Activated T-cell treated with anti-CD3 and anti-CD28 coated beads for 48 hours (primary cell): Measurements from ENCODE around the gene ARHGAP40.

Experiments
- DNase-seq: peaks from one replicate; pipeline ENCODE4 v3.0.0-alpha.2; 2020; ENCODE audit warnings: low read depth

ARHGAP40 gene

GRCh38 chr20:38651562-38651961 lies 50.0 kb downstream of the ARHGAP40 start:
- DNase-seq = no peak

- DNase-seq = no peak
These were observed 51.4 kb downstream of the ARHGAP40 start for GRCh38 chr20:38652995-38653394.

GRCh38 chr20:38657390-38657789 lies 55.8 kb downstream of the ARHGAP40 start:
- no peak for DNase-seq

- DNase-seq = no peak
These were observed 57.4 kb downstream of the ARHGAP40 start for GRCh38 chr20:38658879-38659596.

GRCh38 chr20:38659597-38659880 lies 57.9 kb downstream of the ARHGAP40 start:
- no peak for DNase-seq

- DNase-seq = no peak
These were observed 58.8 kb downstream of the ARHGAP40 start for GRCh38 chr20:38660429-38660828.

- DNase-seq = no peak
These were observed 62.1 kb downstream of the ARHGAP40 start for GRCh38 chr20:38663660-38664059.

GRCh38 chr20:38664284-38664683 lies 62.7 kb downstream of the ARHGAP40 start:
- DNase-seq = no peak

- DNase-seq = no peak
These were observed 63.5 kb downstream of the ARHGAP40 start for GRCh38 chr20:38665094-38665493.

- DNase-seq = no peak
These were observed 64.1 kb downstream of the ARHGAP40 start for GRCh38 chr20:38665506-38666285.

GRCh38 chr20:38667417-38667956 lies 65.9 kb downstream of the ARHGAP40 start:
- no peak for DNase-seq

GRCh38 chr20:38669688-38670087 lies 68.1 kb downstream of the ARHGAP40 start:
- DNase-seq = no peak

GRCh38 chr20:38670786-38671185 lies 69.2 kb downstream of the ARHGAP40 start:
- DNase-seq = no peak

GRCh38 chr20:38671186-38671585 lies 69.6 kb downstream of the ARHGAP40 start:
- DNase-seq = no peak

GRCh38 chr20:38671701-38672292 lies 70.2 kb downstream of the ARHGAP40 start:
- no peak for DNase-seq

GRCh38 chr20:38672504-38672903 lies 70.9 kb downstream of the ARHGAP40 start:
- DNase-seq = no peak

GRCh38 chr20:38673261-38673660 lies 71.7 kb downstream of the ARHGAP40 start:
- no peak for DNase-seq

GRCh38 chr20:38673725-38674091 lies 72.1 kb downstream of the ARHGAP40 start:
- DNase-seq = no peak

GRCh38 chr20:38674092-38674764 lies 72.6 kb downstream of the ARHGAP40 start:
- peak; percentile 62 for DNase-seq

GRCh38 chr20:38674765-38675133 lies 73.1 kb downstream of the ARHGAP40 start:
- DNase-seq = no peak

- DNase-seq = no peak
These were observed 75.0 kb downstream of the ARHGAP40 start for GRCh38 chr20:38676576-38676975.

- DNase-seq = no peak
These were observed 79.1 kb downstream of the ARHGAP40 start for GRCh38 chr20:38680500-38681306.
